ENCODE results near the gene RGS3.

Gene RGS3

GRCh38 chr9:113573046-113573958 is 109.8 kb downstream of the RGS3 start:
- no peak for TF ChIP-seq POLR2AphosphoS5 (IDR thresholded peaks at IDR 0.05; ENCODE audit: low read depth)
- no peak for DNase-seq (ENCODE audit: low read depth in 1 of 2, low spot score in 1 of 2)
- H3K27me3 ChIP-seq (ENCODE audit: insufficient read depth, poor library complexity, severe bottlenecking): no peaks in the 10 kb centered on the region
- no peak overlapping the region for H3K27ac ChIP-seq (replicated peaks)
- H3K4me3 ChIP-seq (replicated peaks; ENCODE audit: insufficient read depth, low read length): no peak overlapping the region

GRCh38 chr9:113573959-113574352 is 110.4 kb downstream of the RGS3 start:
- TF ChIP-seq POLR2AphosphoS5 (IDR thresholded peaks at IDR 0.05; ENCODE audit: low read depth) (no peak), CTCF (IDR thresholded peaks at IDR 0.05; ENCODE audit: insufficient read depth, low read length) (no peak), REST (IDR thresholded peaks at IDR 0.05; ENCODE audit: insufficient replicate concordance, low read depth) (no peak), GABPA (IDR thresholded peaks at IDR 0.05; ENCODE audit: low read depth) (no peak), SPI1 (IDR thresholded peaks at IDR 0.05; ENCODE audit: borderline replicate concordance, low read depth) (no peak)
- Histone ChIP-seq H3K27me3 (ENCODE audit: insufficient read depth, poor library complexity, severe bottlenecking) (no peaks in the 10 kb centered on the region), H3K4me3 (replicated peaks; ENCODE audit: insufficient read depth, low read length) (no peak overlapping the region), H3K27ac (replicated peaks) (no peak overlapping the region)
- DNase-seq (ENCODE audit: low read depth in 1 of 2, low spot score in 1 of 2): no peak

- H3K4me3 ChIP-seq (replicated peaks; ENCODE audit: insufficient read depth, low read length): no peak overlapping the region
- no peak for DNase-seq (ENCODE audit: low read depth in 1 of 2, low spot score in 1 of 2)
- H3K27ac ChIP-seq (replicated peaks): no peak overlapping the region
- H3K27me3 ChIP-seq (ENCODE audit: insufficient read depth, poor library complexity, severe bottlenecking): no peaks in the 10 kb centered on the region
- TF ChIP-seq CTCF (IDR thresholded peaks at IDR 0.05; ENCODE audit: insufficient read depth, low read length) (no peak), POLR2AphosphoS5 (IDR thresholded peaks at IDR 0.05; ENCODE audit: low read depth) (no peak), SPI1 (IDR thresholded peaks at IDR 0.05; ENCODE audit: borderline replicate concordance, low read depth) (no peak), REST (IDR thresholded peaks at IDR 0.05; ENCODE audit: insufficient replicate concordance, low read depth) (no peak), GABPA (IDR thresholded peaks at IDR 0.05; ENCODE audit: low read depth) (no peak)
Measured at GRCh38 chr9:113574441-113575262, 111.1 kb downstream of the RGS3 start.
